Naive thymus-derived CD4-positive, alpha-beta T cell (primary cell): ENCODE measurements around the gene AMOTL1. TPM values are rescaled to one million over a fixed set of nuclear protein-coding genes. Genes with fewer than 3 reads are reported as not detected.

Source experiments
- ATAC-seq: fragments of 150-1000 bp; cut with Tn5 transposase; 2 replicates; pipeline ENCODE4 v1.10.0; 2021; ENCODE audit warnings: mild to moderate bottlenecking, moderate library complexity
- CTCF ChIA-PET: fragments of 350-600 bp; sonication (Branson Sonifier 250); formaldehyde crosslinking; loops from one replicate; lab custom pipeline; 2021; ENCODE audit warnings: antibody characterized with exemption; lab: Charles Lee
- POLR2A ChIA-PET: fragments of 350-600 bp; sonication (Branson Sonifier 250); formaldehyde crosslinking; loops from one replicate; lab custom pipeline; 2021; ENCODE audit warnings: antibody characterized with exemption, inconsistent platforms; lab: Charles Lee
- DNase-seq, 9 donors: peaks; one replicate each; pipeline versions ENCODE4 v3.0.0 to v3.0.0-alpha.2; 2020 to 2022; ENCODE audit warnings: mixed read lengths in 1 of 9
- H3K27ac ChIP-seq: one replicate; pipeline ENCODE4 v1.7.0; 2013; ENCODE audit warnings: mild to moderate bottlenecking, low read depth, low read length, moderate library complexity
- H3K27me3 ChIP-seq, 2 donors: one replicate each; pipeline ENCODE4 v1.7.0; 2013; ENCODE audit warnings: low read length in 2 of 2, mild to moderate bottlenecking in 2 of 2, moderate library complexity in 2 of 2; ENCODE audit not compliant: control insufficient read depth in 2 of 2, insufficient read depth in 2 of 2
- H3K36me3 ChIP-seq, 3 experiments: 1 replicate in 2 of 3; 2 replicates in 1 of 3; pipeline ENCODE4 v1.7.0; 2013; ENCODE audit warnings: low read length in 3 of 3, mild to moderate bottlenecking in 3 of 3, moderate library complexity in 1 of 3; ENCODE audit not compliant: insufficient read depth in 3 of 3, control insufficient read depth in 2 of 3
- H3K4me1 ChIP-seq, 2 donors: one replicate each; pipeline ENCODE4 v1.7.0; 2013; ENCODE audit warnings: low read length in 2 of 2, mild to moderate bottlenecking in 2 of 2, moderate library complexity in 1 of 2; ENCODE audit not compliant: control insufficient read depth in 2 of 2, insufficient read depth in 2 of 2
- H3K4me3 ChIP-seq: 2 replicates; pipeline ENCODE4 v1.7.0; 2013; ENCODE audit warnings: mild to moderate bottlenecking, low read length
- H3K9me3 ChIP-seq, 3 experiments: 1 replicate in 2 of 3; 2 replicates in 1 of 3; pipeline ENCODE4 v1.7.0; 2013; ENCODE audit warnings: low read length in 3 of 3; ENCODE audit not compliant: control insufficient read depth in 2 of 3
- H3K27ac Mint-ChIP-seq, 9 donors: one replicate each; pipeline ENCODE4 v1.8.0; 2020 to 2022; ENCODE audit warnings: mixed read lengths in 9 of 9, mild to moderate bottlenecking in 8 of 9, moderate library complexity in 5 of 9, inconsistent platforms in 2 of 9
- H3K27me3 Mint-ChIP-seq, 5 donors: one replicate each; pipeline ENCODE4 v1.8.0; 2021 to 2022; ENCODE audit warnings: mixed read lengths in 5 of 5, mild to moderate bottlenecking in 1 of 5
- H3K36me3 Mint-ChIP-seq, 5 donors: one replicate each; pipeline ENCODE4 v1.8.0; 2020 to 2022; ENCODE audit warnings: mixed read lengths in 5 of 5, mild to moderate bottlenecking in 3 of 5, inconsistent platforms in 1 of 5
- H3K4me1 Mint-ChIP-seq, 7 donors: one replicate each; pipeline ENCODE4 v1.8.0; 2020 to 2022; ENCODE audit warnings: mixed read lengths in 7 of 7, mild to moderate bottlenecking in 3 of 7, inconsistent platforms in 1 of 7
- H3K4me3 Mint-ChIP-seq, 10 donors: one replicate each; pipeline ENCODE4 v1.8.0; 2020 to 2022; ENCODE audit warnings: mild to moderate bottlenecking in 10 of 10, mixed read lengths in 10 of 10, moderate library complexity in 6 of 10, inconsistent platforms in 2 of 10
- H3K9me3 Mint-ChIP-seq, 11 donors: one replicate each; pipeline ENCODE4 v1.8.0; 2020 to 2022; ENCODE audit warnings: mixed read lengths in 11 of 11, mild to moderate bottlenecking in 4 of 11, inconsistent platforms in 1 of 11, moderate library complexity in 1 of 11
- intact Hi-C, 2 donors: fragments of 100-400 bp; cut with micrococcal nuclease; formaldehyde crosslinking; loops; one replicate each; pipeline ENCODE4 v1.15.1; 2023
- polyA plus RNA-seq, 2 donors: library from polyadenylated mRNA; unstranded; fragments of 300-500 nt; fragmentation: Illumina TruSeq; gene quantifications; one replicate each; pipeline ENCODE4 v1.2.3, GENCODE V29; 2021
- total RNA-seq, 6 experiments: library from RNA in 5 of 6; stranded (reverse) in 5 of 6; gene quantifications; 1 replicate in 5 of 6; 2 replicates in 1 of 6; pipeline ENCODE4 v1.2.3 and lab custom pipeline; 2021 to 2026

AMOTL1 gene
- total and polyA plus RNA-seq, 7 experiments from 2014 or later: 0.05 to 6.3 (median 0.27) TPM; not detected in 2

GRCh38 chr11:94728541-94728940 lies 39.6 kb upstream of the AMOTL1 start:
- H3K4me1 Mint-ChIP-seq: peaks cover 0 to 13% (median 0%) of the 10 kb centered on the region in 7 donors
- Histone ChIP-seq H3K27ac (no peak overlapping the region), H3K4me1 (no peaks in the 10 kb centered on the region), H3K36me3 (no peaks in the 10 kb centered on the region), H3K4me3 (no peak overlapping the region), H3K27me3 (no peaks in the 10 kb centered on the region), H3K9me3 (no peaks in the 10 kb centered on the region)
- no peak overlapping the region for H3K4me3 Mint-ChIP-seq
- H3K9me3 Mint-ChIP-seq: no peaks in the 10 kb centered on the region
- DNase-seq (no peak), ATAC-seq (no peak)
- peaks cover 0 to 18% (median 10%) of the 10 kb centered on the region in 5 donors for H3K27me3 Mint-ChIP-seq
- intact Hi-C loops: no loop called here
- POLR2A ChIA-PET: no interaction called here
- no peaks in the 10 kb centered on the region for H3K36me3 Mint-ChIP-seq
- H3K27ac Mint-ChIP-seq: no peak overlapping the region
- CTCF ChIA-PET: no interaction called here

GRCh38 chr11:94728966-94729751 lies 39.0 kb upstream of the AMOTL1 start:
- intact Hi-C loops: no loop called here

GRCh38 chr11:94730153-94730552 lies 38.0 kb upstream of the AMOTL1 start:
- ChIA-PET CTCF (no interaction called here), POLR2A (no interaction called here)
- no peaks in the 10 kb centered on the region for H3K9me3 ChIP-seq
- no peak for ATAC-seq
- no peaks in the 10 kb centered on the region for H3K27me3 ChIP-seq
- H3K36me3 ChIP-seq: no peaks in the 10 kb centered on the region
- no peaks in the 10 kb centered on the region for H3K9me3 Mint-ChIP-seq
- no peaks in the 10 kb centered on the region for H3K4me1 ChIP-seq
- H3K4me3 ChIP-seq: no peak overlapping the region
- H3K36me3 Mint-ChIP-seq: no peaks in the 10 kb centered on the region
- peaks cover 0 to 25% (median 0%) of the 10 kb centered on the region in 7 donors for H3K4me1 Mint-ChIP-seq
- H3K27ac Mint-ChIP-seq: no peak overlapping the region
- no peak overlapping the region for H3K4me3 Mint-ChIP-seq
- H3K27me3 Mint-ChIP-seq: peaks cover 0 to 7% (median 4%) of the 10 kb centered on the region in 5 donors
- H3K27ac ChIP-seq: no peak overlapping the region
- intact Hi-C loops: no loop called here
- no peak for DNase-seq

More at GRCh38 chr11:94728966-94729751, 39.0 kb upstream of the AMOTL1 start:
- Histone ChIP-seq H3K27ac (no peak overlapping the region), H3K36me3 (no peaks in the 10 kb centered on the region), H3K9me3 (no peaks in the 10 kb centered on the region), H3K4me3 (no peak overlapping the region), H3K4me1 (no peaks in the 10 kb centered on the region), H3K27me3 (no peaks in the 10 kb centered on the region)
- Mint-ChIP-seq H3K36me3 (no peaks in the 10 kb centered on the region), H3K4me3 (no peak overlapping the region), H3K27ac (no peak overlapping the region), H3K27me3 (peaks cover 0 to 12% (median 9%) of the 10 kb centered on the region in 5 donors), H3K4me1 (peaks cover 0 to 15% (median 0%) of the 10 kb centered on the region in 7 donors), H3K9me3 (no peaks in the 10 kb centered on the region)
- POLR2A ChIA-PET: no interaction called here
- no peak for ATAC-seq
- CTCF ChIA-PET: no interaction called here
- DNase-seq: no peak

- ATAC-seq (no peak), DNase-seq (no peak)
- ChIA-PET POLR2A (no interaction called here), CTCF (no interaction called here)
- Mint-ChIP-seq H3K4me3 (no peak overlapping the region), H3K4me1 (peaks cover 0 to 25% (median 0%) of the 10 kb centered on the region in 7 donors), H3K27me3 (peaks cover 0 to 11% (median 5%) of the 10 kb centered on the region in 5 donors), H3K9me3 (no peaks in the 10 kb centered on the region), H3K36me3 (no peaks in the 10 kb centered on the region), H3K27ac (no peak overlapping the region)
- no peaks in the 10 kb centered on the region for H3K9me3 ChIP-seq
- H3K4me3 ChIP-seq: no peak overlapping the region
- intact Hi-C loops: no loop called here
- no peaks in the 10 kb centered on the region for H3K36me3 ChIP-seq
- H3K27me3 ChIP-seq: no peaks in the 10 kb centered on the region
- H3K4me1 ChIP-seq: no peaks in the 10 kb centered on the region
- no peak overlapping the region for H3K27ac ChIP-seq
Measured at GRCh38 chr11:94731880-94732601, 36.1 kb upstream of the AMOTL1 start.

GRCh38 chr11:94732617-94733281 lies 35.4 kb upstream of the AMOTL1 start:
- Histone ChIP-seq H3K27me3 (no peaks in the 10 kb centered on the region), H3K36me3 (no peaks in the 10 kb centered on the region), H3K9me3 (no peaks in the 10 kb centered on the region), H3K27ac (no peak overlapping the region), H3K4me3 (no peak overlapping the region), H3K4me1 (no peaks in the 10 kb centered on the region)
- peaks cover 0 to 25% (median 0%) of the 10 kb centered on the region in 7 donors for H3K4me1 Mint-ChIP-seq
- ChIA-PET CTCF (no interaction called here), POLR2A (no interaction called here)
- intact Hi-C loops: no loop called here
- no peaks in the 10 kb centered on the region for H3K36me3 Mint-ChIP-seq
- no peaks in the 10 kb centered on the region for H3K9me3 Mint-ChIP-seq
- no peak overlapping the region for H3K27ac Mint-ChIP-seq
- no peak overlapping the region for H3K4me3 Mint-ChIP-seq
- no peak for ATAC-seq
- H3K27me3 Mint-ChIP-seq: peaks cover 0 to 11% (median 5%) of the 10 kb centered on the region in 5 donors
- DNase-seq: no peak

- no peaks in the 10 kb centered on the region for H3K9me3 ChIP-seq
- no peaks in the 10 kb centered on the region for H3K9me3 Mint-ChIP-seq
- CTCF ChIA-PET: no interaction called here
- H3K4me1 Mint-ChIP-seq: peaks cover 0 to 25% (median 0%) of the 10 kb centered on the region in 7 donors
- DNase-seq (no peak), ATAC-seq (no peak)
- no peaks in the 10 kb centered on the region for H3K4me1 ChIP-seq
- no peak overlapping the region for H3K27ac ChIP-seq
- H3K36me3 ChIP-seq: no peaks in the 10 kb centered on the region
- no peaks in the 10 kb centered on the region for H3K36me3 Mint-ChIP-seq
- peak overlapping the region in 1 of 10 donors; percentile 37 for H3K4me3 Mint-ChIP-seq
- POLR2A ChIA-PET: no interaction called here
- no peak overlapping the region for H3K4me3 ChIP-seq
- peaks cover 0 to 11% (median 5%) of the 10 kb centered on the region in 5 donors for H3K27me3 Mint-ChIP-seq
- intact Hi-C loops: no loop called here
- H3K27ac Mint-ChIP-seq: peak overlapping the region in 1 of 9 donors; percentile 39
- peaks cover 0 to 5% of the 10 kb centered on the region in 2 donors for H3K27me3 ChIP-seq
Measured at GRCh38 chr11:94734563-94735275, 33.4 kb upstream of the AMOTL1 start.
